ENCODE data around the gene BCL2L1. TPM values are rescaled to one million over a fixed set of nuclear protein-coding genes. Genes with fewer than 3 reads are reported as not detected.

Gene BCL2L1
- total RNA-seq, 1 donor from 2014 or later, result 136 TPM

DNA sequence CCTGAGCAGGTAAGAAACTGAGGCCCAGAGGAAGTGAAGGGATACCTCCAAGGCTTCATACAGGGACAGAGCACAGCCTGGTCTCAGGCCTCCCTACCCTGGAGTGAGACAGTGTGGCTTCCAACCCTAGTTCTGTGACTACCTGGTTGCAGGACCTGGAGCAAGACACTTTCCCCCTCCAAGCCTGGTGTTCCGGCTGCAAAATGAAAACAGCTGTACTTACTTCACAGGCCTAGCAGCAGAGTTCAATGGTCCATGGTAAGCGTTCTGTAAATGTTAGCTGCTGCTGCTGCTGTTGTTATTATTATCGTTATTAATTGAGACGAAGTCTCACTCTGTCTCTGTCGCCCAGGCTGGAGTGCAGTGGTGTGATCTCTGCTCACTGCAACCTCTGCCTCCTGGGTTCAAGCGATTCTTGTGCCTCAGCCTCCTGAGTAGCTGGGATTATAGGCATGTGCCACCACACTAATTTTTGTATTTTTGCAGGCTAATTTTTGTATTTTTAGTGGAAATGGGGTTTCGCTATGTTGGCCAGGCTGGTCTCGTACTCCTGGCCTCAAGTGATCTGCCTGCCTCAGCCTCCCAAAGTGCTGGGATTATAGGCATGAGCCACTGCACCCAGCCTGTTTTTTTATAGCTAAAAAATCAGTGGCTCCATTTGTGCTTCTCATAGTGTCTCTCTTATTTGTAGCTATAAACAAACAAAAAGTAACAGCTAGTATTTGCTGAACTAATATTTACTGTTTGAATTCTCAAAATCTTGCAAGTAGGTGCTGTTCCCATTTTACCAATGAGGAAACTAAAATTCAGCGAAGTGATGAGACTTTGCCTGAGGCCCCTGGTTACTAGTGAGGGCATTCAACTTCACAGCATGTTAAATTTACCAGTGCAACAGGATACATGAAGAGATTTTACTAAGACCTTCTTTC, 43.0 kb downstream of the BCL2L1 start:
- no peak for DNase-seq
- H3K9me3 Mint-ChIP-seq (ENCODE audit: unreplicated experiment), result peaks cover 10% of the 10 kb centered on the region
- no peak overlapping the region for H3K4me3 Mint-ChIP-seq (ENCODE audit: unreplicated experiment)
- H3K36me3 Mint-ChIP-seq (ENCODE audit: unreplicated experiment), result peaks cover 8% of the 10 kb centered on the region
- peaks cover 55% of the 10 kb centered on the region for H3K4me1 Mint-ChIP-seq (ENCODE audit: low read depth, unreplicated experiment)
- TF ChIP-seq, protein P1, sequence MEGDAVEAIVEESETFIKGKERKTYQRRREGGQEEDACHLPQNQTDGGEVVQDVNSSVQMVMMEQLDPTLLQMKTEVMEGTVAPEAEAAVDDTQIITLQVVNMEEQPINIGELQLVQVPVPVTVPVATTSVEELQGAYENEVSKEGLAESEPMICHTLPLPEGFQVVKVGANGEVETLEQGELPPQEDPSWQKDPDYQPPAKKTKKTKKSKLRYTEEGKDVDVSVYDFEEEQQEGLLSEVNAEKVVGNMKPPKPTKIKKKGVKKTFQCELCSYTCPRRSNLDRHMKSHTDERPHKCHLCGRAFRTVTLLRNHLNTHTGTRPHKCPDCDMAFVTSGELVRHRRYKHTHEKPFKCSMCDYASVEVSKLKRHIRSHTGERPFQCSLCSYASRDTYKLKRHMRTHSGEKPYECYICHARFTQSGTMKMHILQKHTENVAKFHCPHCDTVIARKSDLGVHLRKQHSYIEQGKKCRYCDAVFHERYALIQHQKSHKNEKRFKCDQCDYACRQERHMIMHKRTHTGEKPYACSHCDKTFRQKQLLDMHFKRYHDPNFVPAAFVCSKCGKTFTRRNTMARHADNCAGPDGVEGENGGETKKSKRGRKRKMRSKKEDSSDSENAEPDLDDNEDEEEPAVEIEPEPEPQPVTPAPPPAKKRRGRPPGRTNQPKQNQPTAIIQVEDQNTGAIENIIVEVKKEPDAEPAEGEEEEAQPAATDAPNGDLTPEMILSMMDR (IDR thresholded peaks at IDR 0.05; ENCODE audit: partially characterized antibody, unreplicated experiment), result no peak
- peaks cover 4% of the 10 kb centered on the region for H3K27me3 Mint-ChIP-seq (ENCODE audit: unreplicated experiment)
- H3K27ac Mint-ChIP-seq (ENCODE audit: unreplicated experiment), result no peak overlapping the region

DNA sequence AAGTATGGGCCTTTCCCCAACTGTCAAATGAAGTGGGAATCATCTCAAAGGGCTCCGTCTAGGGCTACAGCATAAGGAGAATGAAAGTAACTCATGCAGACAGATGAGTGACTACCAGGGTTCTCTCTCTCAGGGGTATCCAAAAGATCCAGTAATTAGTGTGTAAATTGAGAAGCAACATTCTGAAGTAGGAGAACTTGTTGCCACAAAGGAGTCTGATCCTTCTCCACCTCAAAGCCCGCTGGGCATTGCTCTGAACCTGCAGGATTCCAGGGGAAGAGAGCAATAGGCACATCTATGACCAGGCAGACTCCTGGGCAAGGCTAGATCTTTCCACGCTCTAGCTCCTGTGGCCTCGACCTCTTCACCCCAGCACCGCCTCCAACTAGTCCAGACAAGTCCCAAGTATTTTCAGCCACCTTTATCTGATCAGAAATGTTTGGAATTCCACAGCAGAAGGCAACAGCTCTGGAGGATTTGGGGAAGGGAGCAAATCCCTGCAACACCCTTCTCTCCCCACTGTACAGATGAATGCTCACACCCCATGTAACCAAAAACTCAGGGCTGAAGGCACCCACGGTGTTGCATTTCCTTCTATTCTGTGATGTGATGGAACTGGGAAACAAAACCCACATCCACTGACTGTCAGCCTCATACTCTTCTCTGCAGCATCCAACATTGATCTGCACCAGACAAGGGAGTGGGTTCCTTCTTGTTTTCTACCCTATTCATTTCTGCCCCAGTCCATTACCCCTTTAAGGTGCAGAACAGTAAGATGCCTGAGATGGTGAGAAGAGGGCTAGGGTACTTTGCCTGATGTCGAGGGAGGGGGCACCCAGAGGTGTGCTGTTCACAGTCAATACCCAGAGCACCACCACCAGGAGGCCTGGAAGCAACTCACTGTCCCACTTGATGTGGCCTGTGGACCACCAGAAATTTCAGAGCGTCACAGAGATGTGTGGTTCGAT, 44.0 kb downstream of the BCL2L1 start:
- TF ChIP-seq, protein P1 (IDR thresholded peaks at IDR 0.05; ENCODE audit: partially characterized antibody, unreplicated experiment), result no peak
- Mint-ChIP-seq H3K9me3 (ENCODE audit: unreplicated experiment) (peaks cover 4% of the 10 kb centered on the region), H3K27ac (ENCODE audit: unreplicated experiment) (no peak overlapping the region), H3K4me3 (ENCODE audit: unreplicated experiment) (no peak overlapping the region), H3K36me3 (ENCODE audit: unreplicated experiment) (peaks cover 8% of the 10 kb centered on the region), H3K4me1 (ENCODE audit: low read depth, unreplicated experiment) (peaks cover 49% of the 10 kb centered on the region), H3K27me3 (ENCODE audit: unreplicated experiment) (peaks cover 4% of the 10 kb centered on the region)
- DNase-seq, result no peak

DNA sequence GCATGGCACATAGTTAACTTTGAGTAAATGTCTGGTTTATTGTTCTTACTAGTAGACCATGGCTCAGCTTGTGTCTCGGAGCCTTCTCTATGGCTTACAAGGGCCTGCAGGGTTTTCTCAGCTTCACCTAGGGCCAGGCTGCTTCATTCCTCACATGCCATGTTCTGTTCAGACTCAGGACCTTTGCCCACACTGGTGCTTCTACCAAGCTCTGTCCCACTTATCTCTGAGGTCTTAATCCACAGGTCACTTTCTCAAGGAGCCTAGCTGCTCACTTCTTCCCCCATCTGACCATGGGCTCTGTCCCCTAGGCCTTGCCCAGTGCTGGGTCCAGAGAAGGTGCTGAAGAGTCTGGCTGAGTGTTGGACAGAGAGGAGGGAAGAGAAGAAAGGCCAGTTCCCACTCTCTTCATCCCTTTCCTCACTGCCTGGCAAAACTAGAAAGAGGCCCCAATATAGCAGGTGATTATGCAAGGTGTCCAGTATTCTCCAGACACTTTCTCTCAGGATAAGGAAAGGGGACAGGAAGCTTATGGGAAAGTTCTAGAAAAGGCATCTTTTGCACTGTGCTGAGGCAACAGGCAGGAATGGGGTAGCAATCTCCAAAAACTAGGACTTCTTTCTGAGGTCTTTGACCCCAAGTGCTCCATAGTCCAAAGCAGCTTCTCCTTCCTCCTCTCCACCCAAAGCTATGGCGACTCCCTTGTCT, 45.0 kb downstream of the BCL2L1 start:
- H3K4me1 Mint-ChIP-seq (ENCODE audit: low read depth, unreplicated experiment), result peaks cover 44% of the 10 kb centered on the region
- no peak overlapping the region for H3K4me3 Mint-ChIP-seq (ENCODE audit: unreplicated experiment)
- H3K36me3 Mint-ChIP-seq (ENCODE audit: unreplicated experiment), result peaks cover 8% of the 10 kb centered on the region
- TF ChIP-seq, protein P1 (IDR thresholded peaks at IDR 0.05; ENCODE audit: partially characterized antibody, unreplicated experiment), result no peak
- peaks cover 4% of the 10 kb centered on the region for H3K27me3 Mint-ChIP-seq (ENCODE audit: unreplicated experiment)
- no peak overlapping the region for H3K27ac Mint-ChIP-seq (ENCODE audit: unreplicated experiment)
- DNase-seq, result no peak
- H3K9me3 Mint-ChIP-seq (ENCODE audit: unreplicated experiment), result peaks cover 4% of the 10 kb centered on the region

DNA sequence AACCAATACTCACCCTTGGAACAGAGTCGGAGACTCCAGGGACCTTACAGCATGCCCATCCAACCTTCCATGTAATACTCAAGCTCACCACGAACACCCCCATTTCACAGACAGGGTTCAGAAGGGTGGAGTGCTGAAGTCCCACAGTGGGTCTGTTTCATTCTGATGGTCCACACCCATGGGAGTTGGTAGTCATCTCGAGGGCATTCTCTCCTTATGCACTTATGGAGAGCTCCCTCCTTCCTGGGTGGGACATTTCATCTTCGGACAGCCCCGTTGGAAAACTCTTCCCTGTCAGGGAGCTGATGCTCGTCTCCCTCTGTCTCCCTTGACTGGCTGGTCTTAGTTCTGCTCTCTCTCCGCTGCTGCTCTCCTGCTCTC, 46.1 kb downstream of the BCL2L1 start:
- Mint-ChIP-seq H3K27me3 (ENCODE audit: unreplicated experiment) (peaks cover 4% of the 10 kb centered on the region), H3K27ac (ENCODE audit: unreplicated experiment) (peak overlapping the region; percentile 28), H3K36me3 (ENCODE audit: unreplicated experiment) (peaks cover 8% of the 10 kb centered on the region), H3K4me1 (ENCODE audit: low read depth, unreplicated experiment) (peaks cover 40% of the 10 kb centered on the region), H3K4me3 (ENCODE audit: unreplicated experiment) (peak overlapping the region; percentile 44), H3K9me3 (ENCODE audit: unreplicated experiment) (peaks cover 6% of the 10 kb centered on the region)
- TF ChIP-seq, protein P1 (IDR thresholded peaks at IDR 0.05; ENCODE audit: partially characterized antibody, unreplicated experiment), result peak; percentile 9
- no peak for DNase-seq

Measured in glutamatergic neuron (in vitro differentiated cells).